Measurements from ENCODE around the gene DDX10. TPM values are rescaled to one million over a fixed set of nuclear protein-coding genes. Genes with fewer than 3 reads are reported as not detected.

The DDX10 gene
- total and polyA plus RNA-seq, 2 of the 8 experiments (the other 6 are each of a cell fraction or from before 2014, with no cell fraction given): 49.2 to 52.2 TPM

- FAIRE-seq: no peak
- H3K9me3 ChIP-seq (ENCODE audit: insufficient read depth in 2 of 2, low read depth in 1 of 2, low read length in 1 of 2): no peaks in the 10 kb centered on the region
- H3K18ac ChIP-seq (ENCODE audit: extremely low read depth, low read length): no peak overlapping the region
- no peak overlapping the region for H3K4me3 ChIP-seq (ENCODE audit: extremely low read depth in 1 of 4, insufficient read depth in 2 of 4, low read depth in 3 of 4, low read length in 4 of 4)
- no peak overlapping the region for H3K56ac ChIP-seq (replicated peaks; ENCODE audit: insufficient read length, low read depth, low read length)
- H3K36me3 ChIP-seq (ENCODE audit: control insufficient read depth in 2 of 4, insufficient read depth in 4 of 4, low read length in 3 of 4): no peaks in the 10 kb centered on the region
- no peak overlapping the region for H4K91ac ChIP-seq (replicated peaks; ENCODE audit: insufficient read length, low read length)
- no peaks in the 10 kb centered on the region; the same call in 1 of the 2 replicates for H3K79me1 ChIP-seq (ENCODE audit: low read depth, low read length)
- H2BK15ac ChIP-seq (ENCODE audit: low read length): no peak overlapping the region
- POLR2A ChIA-PET (ENCODE audit: partially characterized antibody): no interaction called here
- H3K23ac ChIP-seq (ENCODE audit: insufficient read length): no peak overlapping the region
- H3K27me3 ChIP-seq (replicated peaks in 1 of 4; ENCODE audit: control insufficient read depth in 3 of 4, extremely low read depth in 1 of 4, insufficient read depth in 3 of 4, low read length in 3 of 4): no peaks in the 10 kb centered on the region
- H3K79me2 ChIP-seq (ENCODE audit: control insufficient read depth in 1 of 2, insufficient read depth in 2 of 2, low read length in 2 of 2): no peaks in the 10 kb centered on the region
- no peak overlapping the region for H3K27ac ChIP-seq (ENCODE audit: low read depth, low read length)
- H3K23me2 ChIP-seq (ENCODE audit: low read depth, low read length): peaks cover 2% of the 10 kb centered on the region; the same call in 1 of the 2 replicates
- no peak overlapping the region for H3K14ac ChIP-seq (ENCODE audit: insufficient read length)
- no peak overlapping the region for H2BK5ac ChIP-seq (ENCODE audit: low read depth, low read length)
- no peak overlapping the region for H4K5ac ChIP-seq (ENCODE audit: insufficient read length, low read depth, low read length)
- H3K4me1 ChIP-seq (replicated peaks in 1 of 4; ENCODE audit: control insufficient read depth in 3 of 4, insufficient read depth in 4 of 4, low read length in 3 of 4): peaks cover 0 to 4% (median 2%) of the 10 kb centered on the region in 4 experiments; a peak in 2 of 7 replicates
- no peak overlapping the region for H3K4me2 ChIP-seq (ENCODE audit: insufficient read depth in 1 of 2, low read depth in 2 of 2, low read length in 2 of 2)
- no peak overlapping the region for H3K9ac ChIP-seq (replicated peaks in 1 of 4; ENCODE audit: extremely low read depth in 1 of 4, low read depth in 3 of 4, low read length in 3 of 4)
- H2AFZ ChIP-seq (ENCODE audit: low read length): no peak overlapping the region
- H2BK12ac ChIP-seq (ENCODE audit: low read depth, low read length): no peak overlapping the region
- H3K4ac ChIP-seq (replicated peaks; ENCODE audit: insufficient read length, low read depth, low read length): no peak overlapping the region
- no peak for DNase-seq (ENCODE audit: low read depth in 1 of 2, low spot score in 2 of 2)
- TF ChIP-seq CTBP2 (IDR thresholded peaks at IDR 0.05; ENCODE audit: borderline replicate concordance, insufficient read depth, insufficient read length, low read length): no peak
- no peak for TF ChIP-seq ATF2 (IDR thresholded peaks at IDR 0.05; ENCODE audit: low read length)
- TF ChIP-seq RXRA (IDR thresholded peaks at IDR 0.05; ENCODE audit: insufficient read depth, low read depth, low read length): no peak
- TF ChIP-seq POLR2A (IDR thresholded peaks at IDR 0.05; ENCODE audit: control extremely low read depth in 1 of 2, low read depth in 2 of 2, low read length in 2 of 2): no peak
- no peak for TF ChIP-seq KDM5A (IDR thresholded peaks at IDR 0.05; ENCODE audit: low read length)
- no peak for TF ChIP-seq CBX5 (IDR thresholded peaks at IDR 0.05; ENCODE audit: low read depth, low read length)
- TF ChIP-seq ZNF274 (IDR thresholded peaks at IDR 0.05; ENCODE audit: borderline replicate concordance, extremely low read depth, low read length): no peak
- no peak for TF ChIP-seq SAP30 (IDR thresholded peaks at IDR 0.05; ENCODE audit: insufficient read depth, insufficient replicate concordance, low read length)
- no peak for TF ChIP-seq TEAD4 (IDR thresholded peaks at IDR 0.05; ENCODE audit: low read depth, low read length)
- no peak for TF ChIP-seq CHD1 (IDR thresholded peaks at IDR 0.05; ENCODE audit: low read depth, low read length)
- TF ChIP-seq ASH2L (IDR thresholded peaks at IDR 0.05; ENCODE audit: low read length): no peak
- no peak overlapping the region for H2BK120ac ChIP-seq (replicated peaks; ENCODE audit: low read depth, low read length)
- H4K8ac ChIP-seq (ENCODE audit: extremely low read depth, insufficient read depth, low read length): no peak overlapping the region
- CTCF ChIA-PET (ENCODE audit: partially characterized antibody): interaction anchor here (0.6 kb wide), 1 partner anchor 205 kb away, joined by 3 read pairs; no protein-coding TSS in a partner anchor
- H2AK5ac ChIP-seq (ENCODE audit: low read depth, low read length): no peak overlapping the region
- H2BK20ac ChIP-seq (ENCODE audit: low read length): no peak overlapping the region
- no peaks in the 10 kb centered on the region for H4K20me1 ChIP-seq (replicated peaks in 1 of 2; ENCODE audit: control insufficient read depth in 1 of 2, insufficient read depth in 2 of 2, low read length in 2 of 2)
These were observed 241.5 kb downstream of the DDX10 start for GRCh38 chr11:108906329-108906728.

All from H1 (cell line).